ENCODE data around the gene DACH1. TPM values are rescaled to one million over a fixed set of nuclear protein-coding genes. Genes with fewer than 3 reads are reported as not detected.

Gene DACH1
- total RNA-seq, 1 experiment from 2014 or later: not detected

DNA sequence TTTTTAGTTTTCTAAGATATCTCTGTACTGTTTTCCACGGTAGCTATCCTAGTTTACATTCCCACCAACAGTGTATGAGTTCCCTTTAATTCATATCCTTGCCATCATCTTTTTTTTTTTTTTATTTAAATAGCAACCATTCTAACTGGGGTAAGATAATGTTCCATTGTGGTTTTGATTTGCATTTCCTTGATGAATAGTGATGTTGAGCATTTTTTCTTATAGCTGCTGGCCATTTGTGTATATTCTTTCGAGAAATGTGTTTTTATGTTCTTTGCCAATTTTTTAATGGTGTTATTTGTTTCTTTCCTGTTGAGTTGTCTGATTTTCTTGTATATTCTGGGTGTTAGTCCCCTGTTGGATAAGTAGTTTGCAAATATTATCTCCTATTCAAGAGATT lies 454.8 kb downstream of the DACH1 start (continued):
- no peak for TF ChIP-seq SP1 (IDR thresholded peaks at IDR 0.05; ENCODE audit: low read depth)

DNA sequence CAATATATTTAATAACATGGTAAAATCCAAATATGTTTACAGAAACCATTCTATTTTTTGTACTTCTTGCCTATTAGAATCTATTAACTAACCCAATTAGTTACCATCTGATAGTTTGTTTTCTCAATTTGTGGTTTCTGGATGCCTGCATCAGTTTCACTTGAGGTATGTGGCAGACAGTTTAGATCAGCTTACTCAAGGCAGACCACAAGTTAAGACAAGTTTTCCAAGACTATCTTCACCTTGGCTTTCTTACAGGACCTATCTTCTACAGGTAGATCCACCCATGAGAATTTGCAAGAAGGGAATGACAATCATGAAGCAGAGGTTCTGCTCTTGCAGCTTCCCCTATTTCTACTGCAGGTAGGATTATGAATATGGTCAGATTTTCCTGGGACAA lies 458.6 kb downstream of the DACH1 start:
- POLR2A ChIA-PET: no interaction called here
- CTCF ChIA-PET: no interaction called here

More for the DNA sequence above, 458.6 kb downstream of the DACH1 start:
- Histone ChIP-seq H3K27me3 (ENCODE audit: insufficient read depth, low read length) (no peaks in the 10 kb centered on the region), H4K20me1 (ENCODE audit: insufficient read depth) (no peaks in the 10 kb centered on the region), H3K9me2 (ENCODE audit: insufficient read depth) (no peaks in the 10 kb centered on the region), H3K4me3 (replicated peaks in 1 of 2; ENCODE audit: low read depth in 1 of 2, low read length in 2 of 2) (no peak overlapping the region), H3K79me2 (ENCODE audit: insufficient read depth, low read length) (no peaks in the 10 kb centered on the region), H3K9me3 (ENCODE audit: control insufficient read depth in 1 of 2, insufficient read depth in 1 of 2, low read depth in 1 of 2, low read length in 2 of 2) (no peaks in the 10 kb centered on the region; a peak in 1 of 4 replicates), H3K4me1 (ENCODE audit: control insufficient read depth in 1 of 2, insufficient read depth in 2 of 2, low read length in 2 of 2) (no peaks in the 10 kb centered on the region), H3K36me3 (ENCODE audit: control insufficient read depth in 1 of 2, insufficient read depth in 2 of 2, low read length in 2 of 2) (no peaks in the 10 kb centered on the region), H3K9ac (ENCODE audit: low read length) (no peak overlapping the region), H2AFZ (ENCODE audit: low read depth, low read length, poor library complexity, severe bottlenecking) (no peak overlapping the region), H3K27ac (ENCODE audit: low read depth, low read length) (no peak overlapping the region), H3K4me2 (ENCODE audit: low read length) (no peak overlapping the region)
- DNase-seq (ENCODE audit: low read depth, low spot score) (no peak), ATAC-seq (no peak)
- no peak for TF ChIP-seq POLR2A (IDR thresholded peaks at IDR 0.05; ENCODE audit: borderline replicate concordance, extremely low read depth, insufficient read depth, insufficient read length)
- TF ChIP-seq, protein P1, sequence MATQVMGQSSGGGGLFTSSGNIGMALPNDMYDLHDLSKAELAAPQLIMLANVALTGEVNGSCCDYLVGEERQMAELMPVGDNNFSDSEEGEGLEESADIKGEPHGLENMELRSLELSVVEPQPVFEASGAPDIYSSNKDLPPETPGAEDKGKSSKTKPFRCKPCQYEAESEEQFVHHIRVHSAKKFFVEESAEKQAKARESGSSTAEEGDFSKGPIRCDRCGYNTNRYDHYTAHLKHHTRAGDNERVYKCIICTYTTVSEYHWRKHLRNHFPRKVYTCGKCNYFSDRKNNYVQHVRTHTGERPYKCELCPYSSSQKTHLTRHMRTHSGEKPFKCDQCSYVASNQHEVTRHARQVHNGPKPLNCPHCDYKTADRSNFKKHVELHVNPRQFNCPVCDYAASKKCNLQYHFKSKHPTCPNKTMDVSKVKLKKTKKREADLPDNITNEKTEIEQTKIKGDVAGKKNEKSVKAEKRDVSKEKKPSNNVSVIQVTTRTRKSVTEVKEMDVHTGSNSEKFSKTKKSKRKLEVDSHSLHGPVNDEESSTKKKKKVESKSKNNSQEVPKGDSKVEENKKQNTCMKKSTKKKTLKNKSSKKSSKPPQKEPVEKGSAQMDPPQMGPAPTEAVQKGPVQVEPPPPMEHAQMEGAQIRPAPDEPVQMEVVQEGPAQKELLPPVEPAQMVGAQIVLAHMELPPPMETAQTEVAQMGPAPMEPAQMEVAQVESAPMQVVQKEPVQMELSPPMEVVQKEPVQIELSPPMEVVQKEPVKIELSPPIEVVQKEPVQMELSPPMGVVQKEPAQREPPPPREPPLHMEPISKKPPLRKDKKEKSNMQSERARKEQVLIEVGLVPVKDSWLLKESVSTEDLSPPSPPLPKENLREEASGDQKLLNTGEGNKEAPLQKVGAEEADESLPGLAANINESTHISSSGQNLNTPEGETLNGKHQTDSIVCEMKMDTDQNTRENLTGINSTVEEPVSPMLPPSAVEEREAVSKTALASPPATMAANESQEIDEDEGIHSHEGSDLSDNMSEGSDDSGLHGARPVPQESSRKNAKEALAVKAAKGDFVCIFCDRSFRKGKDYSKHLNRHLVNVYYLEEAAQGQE (IDR thresholded peaks at IDR 0.05; ENCODE audit: low read depth): no peak
- TF ChIP-seq EGR1 (IDR thresholded peaks at IDR 0.05; ENCODE audit: low read depth): no peak
- TF ChIP-seq RAD21 (IDR thresholded peaks at IDR 0.05; ENCODE audit: low read depth): no peak
- no peak for TF ChIP-seq ZFX (IDR thresholded peaks at IDR 0.05)
- TF ChIP-seq, protein P2, sequence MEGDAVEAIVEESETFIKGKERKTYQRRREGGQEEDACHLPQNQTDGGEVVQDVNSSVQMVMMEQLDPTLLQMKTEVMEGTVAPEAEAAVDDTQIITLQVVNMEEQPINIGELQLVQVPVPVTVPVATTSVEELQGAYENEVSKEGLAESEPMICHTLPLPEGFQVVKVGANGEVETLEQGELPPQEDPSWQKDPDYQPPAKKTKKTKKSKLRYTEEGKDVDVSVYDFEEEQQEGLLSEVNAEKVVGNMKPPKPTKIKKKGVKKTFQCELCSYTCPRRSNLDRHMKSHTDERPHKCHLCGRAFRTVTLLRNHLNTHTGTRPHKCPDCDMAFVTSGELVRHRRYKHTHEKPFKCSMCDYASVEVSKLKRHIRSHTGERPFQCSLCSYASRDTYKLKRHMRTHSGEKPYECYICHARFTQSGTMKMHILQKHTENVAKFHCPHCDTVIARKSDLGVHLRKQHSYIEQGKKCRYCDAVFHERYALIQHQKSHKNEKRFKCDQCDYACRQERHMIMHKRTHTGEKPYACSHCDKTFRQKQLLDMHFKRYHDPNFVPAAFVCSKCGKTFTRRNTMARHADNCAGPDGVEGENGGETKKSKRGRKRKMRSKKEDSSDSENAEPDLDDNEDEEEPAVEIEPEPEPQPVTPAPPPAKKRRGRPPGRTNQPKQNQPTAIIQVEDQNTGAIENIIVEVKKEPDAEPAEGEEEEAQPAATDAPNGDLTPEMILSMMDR (IDR thresholded peaks at IDR 0.05 in 2 of 3, conservative IDR thresholded peaks at IDR 0.05 in 1 of 3; ENCODE audit: borderline replicate concordance in 1 of 3, insufficient read depth in 1 of 3, low read depth in 2 of 3, low read length in 2 of 3): no peak
- TF ChIP-seq CBX3 (IDR thresholded peaks at IDR 0.05; ENCODE audit: low read depth): no peak
- no TSS peak for BruUV-seq (replicated peaks)
- intact Hi-C loops (cut with micrococcal nuclease): no loop called here
- RAD21 ChIA-PET (ENCODE audit: low non-redundant PET in 1 of 2, low total read pairs in 2 of 2, uncharacterized antibody in 2 of 2, unreplicated experiment in 2 of 2): no interaction called here

Data from HCT116 (cell line).